ENCODE results near the gene SSNA1. TPM values are rescaled to one million over a fixed set of nuclear protein-coding genes. Genes with fewer than 3 reads are reported as not detected.

Gene SSNA1
- total RNA-seq, 2 donors from 2014 or later: 53.1 to 55.1 TPM

- intact Hi-C loops (cut with DNase I): no loop called here
- DNase-seq (no peak), ATAC-seq (no peak)
These were observed 21.9 kb upstream of the SSNA1 start for GRCh38 chr9:137166380-137167229.

- DNase-seq: no peak
- intact Hi-C loops (cut with DNase I): no loop called here
These were observed 21.2 kb upstream of the SSNA1 start for GRCh38 chr9:137167277-137167746.

DNA sequence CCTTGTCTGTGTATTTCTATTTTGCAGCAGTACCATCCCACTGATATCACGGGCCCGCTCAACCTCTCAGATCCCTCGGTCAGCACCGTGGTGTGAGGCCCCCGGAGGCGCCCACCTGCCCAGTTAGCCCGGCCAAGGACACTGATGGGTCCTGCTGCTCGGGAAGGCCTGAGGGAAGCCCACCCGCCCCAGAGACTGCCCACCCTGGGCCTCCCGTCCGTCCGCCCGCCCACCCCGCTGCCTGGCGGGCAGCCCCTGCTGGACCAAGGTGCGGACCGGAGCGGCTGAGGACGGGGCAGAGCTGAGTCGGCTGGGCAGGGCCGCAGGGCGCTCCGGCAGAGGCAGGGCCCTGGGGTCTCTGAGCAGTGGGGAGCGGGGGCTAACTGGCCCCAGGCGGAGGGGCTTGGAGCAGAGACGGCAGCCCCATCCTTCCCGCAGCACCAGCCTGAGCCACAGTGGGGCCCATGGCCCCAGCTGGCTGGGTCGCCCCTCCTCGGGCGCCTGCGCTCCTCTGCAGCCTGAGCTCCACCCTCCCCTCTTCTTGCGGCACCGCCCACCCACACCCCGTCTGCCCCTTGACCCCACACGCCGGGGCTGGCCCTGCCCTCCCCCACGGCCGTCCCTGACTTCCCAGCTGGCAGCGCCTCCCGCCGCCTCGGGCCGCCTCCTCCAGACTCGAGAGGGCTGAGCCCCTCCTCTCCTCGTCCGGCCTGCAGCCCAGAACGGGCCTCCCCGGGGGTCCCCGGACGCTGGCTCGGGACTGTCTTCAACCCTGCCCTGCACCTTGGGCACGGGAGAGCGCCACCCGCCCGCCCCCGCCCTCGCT, 20.5 kb upstream of the SSNA1 start:
- intact Hi-C loops (cut with DNase I): no loop called here
- ATAC-seq (peak; percentile 30 to 36), DNase-seq (peak; percentile 50)

More at GRCh38 chr9:137167277-137167746, 21.2 kb upstream of the SSNA1 start:
- ATAC-seq: no peak

- intact Hi-C loops (cut with DNase I): no loop called here
- ATAC-seq (peak; percentile 5 to 35), DNase-seq (no peak)
These were observed 19.9 kb upstream of the SSNA1 start for GRCh38 chr9:137168573-137168903.

GRCh38 chr9:137168904-137169856, 19.3 kb upstream of the SSNA1 start:
- DNase-seq (no peak), ATAC-seq (peak; percentile 35 to 63)
- intact Hi-C loops (cut with DNase I): no loop called here

GRCh38 chr9:137169896-137170358, 18.5 kb upstream of the SSNA1 start, which contains the start of gene LRRC26:
Gene LRRC26 (minus strand): TSS chr9:137170051. CDS start chr9:137169943, 108 bp downstream.
- DNase-seq (no peak), ATAC-seq (no peak)
- intact Hi-C loops (cut with DNase I): no loop called here

DNA sequence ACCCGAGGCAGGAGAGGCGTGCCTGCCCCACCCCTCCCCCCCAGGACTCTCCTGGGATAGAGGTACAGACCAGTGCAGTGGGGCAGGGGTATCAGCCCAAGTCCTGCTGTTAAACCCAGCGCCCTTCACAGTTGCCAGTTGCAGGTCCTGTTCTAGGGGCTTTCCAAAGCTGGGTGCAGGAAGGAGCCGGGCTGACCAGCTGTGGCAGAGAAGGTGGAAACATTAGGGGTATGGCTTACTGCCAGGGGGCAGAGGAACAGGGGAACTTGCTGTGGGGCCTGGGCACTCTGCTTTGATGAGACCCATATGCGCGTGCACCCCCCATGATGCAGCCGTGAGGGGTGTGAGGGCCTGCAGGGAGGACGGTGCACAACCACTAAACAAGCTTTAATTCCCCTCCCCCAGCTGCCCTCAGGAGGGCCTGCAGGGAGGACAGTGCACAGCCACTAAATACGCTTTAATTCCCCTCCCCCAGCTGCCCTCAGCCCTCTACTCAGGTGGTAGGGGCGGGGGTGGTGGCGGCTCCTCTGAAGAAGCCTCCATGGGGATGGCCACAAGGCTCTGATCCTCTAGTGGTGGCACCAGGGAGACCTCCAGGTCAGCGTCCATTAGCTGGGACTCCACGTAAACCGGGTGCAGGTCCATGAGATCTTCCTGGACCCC, 17.9 kb upstream of the SSNA1 start:
- DNase-seq (no peak), ATAC-seq (no peak)
- intact Hi-C loops (cut with DNase I): no loop called here

DNA sequence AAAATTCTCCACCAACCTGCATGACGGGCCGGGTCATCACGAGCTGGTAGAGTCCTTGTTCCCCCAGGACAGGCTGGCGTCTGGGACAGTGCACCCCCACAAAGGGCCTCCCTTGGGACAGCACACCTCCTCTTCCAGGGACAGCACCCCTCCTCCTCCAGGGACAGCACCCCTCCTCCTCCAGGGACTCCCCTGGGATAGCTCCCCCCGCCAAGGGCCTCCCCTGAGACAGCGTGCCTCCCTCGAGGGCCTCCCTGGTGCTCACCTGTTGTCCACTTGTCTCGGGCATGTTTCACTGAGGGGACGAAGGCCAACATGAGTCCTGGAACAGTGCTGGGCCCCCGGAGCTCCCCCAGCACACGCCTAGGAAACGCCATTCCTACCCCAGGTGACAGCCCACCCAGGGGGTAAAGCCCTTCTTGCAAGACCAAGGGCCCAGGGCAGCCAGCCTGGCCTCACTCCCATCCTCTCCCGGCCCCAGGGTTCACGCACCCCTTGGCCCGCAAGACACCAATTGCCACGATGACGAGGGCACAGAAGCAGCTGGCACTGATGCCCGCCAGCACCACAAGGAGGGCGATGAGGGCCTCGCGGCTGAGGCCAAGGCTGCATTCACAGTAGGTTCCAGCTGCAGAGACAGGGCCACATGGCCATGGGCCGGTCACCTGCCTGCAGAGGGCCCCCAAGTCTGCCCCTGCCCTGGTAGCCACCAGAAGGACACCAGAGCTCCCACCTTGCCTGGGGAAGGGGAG, 17.2 kb upstream of the SSNA1 start:
- intact Hi-C loops (cut with DNase I): no loop called here
- ATAC-seq (no peak), DNase-seq (no peak)

DNA sequence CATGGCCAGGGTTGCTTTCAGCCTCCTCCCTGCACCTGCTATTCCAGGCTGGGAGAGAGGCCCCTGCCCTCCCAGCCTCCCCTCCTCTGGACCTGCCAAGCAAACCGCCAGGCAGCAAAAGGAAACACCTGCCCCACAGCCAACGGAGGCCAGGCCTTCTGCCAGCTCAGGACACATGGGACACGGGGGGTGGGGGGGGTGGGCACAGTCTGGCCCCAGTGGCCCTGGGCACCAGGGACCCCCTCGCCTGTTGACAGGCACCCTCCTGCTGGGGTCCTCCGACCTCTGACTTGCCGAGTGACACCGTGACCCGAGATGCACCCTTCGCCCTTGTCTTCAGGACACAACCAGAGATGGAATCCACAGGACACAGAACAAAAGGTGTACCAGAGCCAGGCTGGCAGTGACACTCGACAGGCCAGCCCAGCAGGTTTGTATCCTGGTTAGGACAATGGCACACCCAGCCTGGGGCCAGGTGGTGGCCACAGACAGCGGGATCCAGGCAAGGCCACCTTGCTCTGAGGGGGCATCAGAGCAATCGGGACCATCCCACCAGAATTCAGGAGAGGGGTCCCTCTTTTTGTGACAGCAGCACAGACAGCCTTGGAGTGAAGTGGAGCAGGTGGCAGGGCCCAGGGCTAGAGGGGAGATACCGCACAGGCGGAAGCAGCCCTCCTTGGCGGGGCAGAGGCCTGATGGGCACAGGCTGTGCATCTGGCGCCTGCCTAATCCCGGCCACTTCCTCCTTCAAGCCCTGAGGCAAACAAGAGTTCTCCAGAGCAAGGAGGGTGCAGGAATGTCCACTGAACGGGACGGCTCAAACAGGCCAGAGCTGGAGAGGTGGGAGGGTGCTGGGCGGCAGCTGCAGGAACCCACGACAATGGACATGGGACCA, 15.3 kb upstream of the SSNA1 start:
- no peak for DNase-seq

GRCh38 chr9:137173796-137174664, 14.4 kb upstream of the SSNA1 start:
- ATAC-seq (no peak), DNase-seq (no peak)
- intact Hi-C loops (cut with DNase I): no loop called here

More for the DNA sequence above, 15.3 kb upstream of the SSNA1 start:
- ATAC-seq: no peak
- intact Hi-C loops (cut with DNase I): no loop called here

- no peak for DNase-seq
- no peak for ATAC-seq
- intact Hi-C loops (cut with DNase I): no loop called here
These were observed 13.7 kb upstream of the SSNA1 start for GRCh38 chr9:137174722-137175293.

DNA sequence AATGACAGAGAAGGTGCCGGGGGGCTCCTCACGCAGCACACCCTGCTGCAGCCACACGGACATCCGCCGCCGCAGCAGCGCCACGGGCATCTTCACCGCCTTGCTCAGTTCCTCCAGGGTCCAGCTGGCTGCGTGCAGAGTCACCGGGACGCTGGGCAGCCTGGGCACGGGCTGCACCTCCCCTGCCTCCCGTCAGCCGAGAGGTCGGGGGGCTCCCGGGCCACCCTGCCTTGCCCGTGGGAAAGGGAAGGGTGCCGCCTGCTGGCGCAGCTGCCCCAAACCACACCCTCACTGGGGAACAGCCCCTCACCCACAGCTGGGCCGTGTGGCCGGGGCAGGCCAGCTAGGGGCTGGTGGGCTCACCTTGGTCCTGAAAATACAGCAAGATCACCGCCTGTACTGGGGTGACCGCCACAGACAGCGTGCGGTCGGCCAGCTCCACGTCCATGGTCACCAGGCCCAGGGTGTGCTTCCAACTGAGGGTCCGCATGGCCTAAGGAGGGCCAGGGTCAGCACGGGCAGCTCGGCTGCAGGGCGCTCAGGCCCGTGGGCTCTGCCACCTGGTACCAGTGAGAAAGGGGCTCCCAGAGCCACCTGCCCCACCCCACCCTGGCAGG, 13.0 kb upstream of the SSNA1 start:
- DNase-seq (no peak), ATAC-seq (no peak)
- intact Hi-C loops (cut with DNase I): no loop called here

GRCh38 chr9:137176302-137177182, 11.9 kb upstream of the SSNA1 start:
- peak in 1 of 2 donors; percentile 19 for ATAC-seq
- no peak for DNase-seq
- intact Hi-C loops (cut with DNase I): no loop called here

All from left cardiac atrium (tissue), 4 donors.